HFF-Myc (cell line): ENCODE results near the gene HSPH1.
A peak's percentile ranks its signal among the peaks of the same experiment; 100 is the strongest.

Experiments
- DNase-seq: peaks from one replicate; pipeline ENCODE4 v3.0.0-alpha.2; 2011; ENCODE audit warnings: low read depth; ENCODE audit errors: extremely low read depth
- H3K4me3 ChIP-seq: replicated peaks from 2 replicates; pipeline ENCODE4 v1.5.1; 2011; ENCODE audit warnings: low read depth, mild to moderate bottlenecking, control low read depth, low read length
- TF ChIP-seq, protein P1 (sequence below): IDR thresholded peaks from 2 replicates; pipeline ENCODE4 v1.5.1; 2012; ENCODE audit warnings: mild to moderate bottlenecking, low read depth, low read length, control low read depth; ENCODE audit errors: missing control alignments

Gene HSPH1

DNA sequence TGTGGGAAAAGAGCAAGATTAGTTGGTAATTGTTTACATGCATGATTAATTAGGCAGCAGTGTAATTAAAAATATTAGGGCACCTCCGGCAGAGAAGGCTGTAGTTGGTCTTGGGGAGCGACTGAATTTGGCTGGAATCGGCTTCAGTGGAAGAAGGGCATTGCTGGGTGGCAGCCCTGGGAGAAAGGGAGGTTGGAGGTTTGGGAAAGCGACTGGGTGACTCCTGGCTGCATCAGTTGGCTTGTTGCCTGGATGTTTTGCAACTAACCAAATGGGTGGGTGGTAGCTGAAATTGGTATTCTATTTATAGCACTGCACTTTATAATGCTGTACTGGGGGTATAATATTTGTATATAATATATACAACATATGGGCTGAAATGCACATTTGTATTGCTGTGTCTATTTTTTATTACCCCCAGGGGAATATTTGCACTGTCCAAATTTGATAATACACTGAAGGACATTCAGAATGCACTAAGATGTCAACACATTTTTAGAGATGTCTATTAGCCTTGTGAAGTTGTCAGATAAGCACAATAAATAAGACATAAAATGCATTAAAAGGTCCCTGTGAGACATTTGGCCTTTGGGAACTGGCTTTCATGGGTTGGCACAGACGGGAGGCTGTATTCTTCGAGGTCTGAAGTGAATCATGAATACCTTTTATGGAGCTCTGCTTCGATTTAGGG, 39.8 kb upstream of the HSPH1 start:
- DNase-seq = no peak
- TF ChIP-seq, protein P1, sequence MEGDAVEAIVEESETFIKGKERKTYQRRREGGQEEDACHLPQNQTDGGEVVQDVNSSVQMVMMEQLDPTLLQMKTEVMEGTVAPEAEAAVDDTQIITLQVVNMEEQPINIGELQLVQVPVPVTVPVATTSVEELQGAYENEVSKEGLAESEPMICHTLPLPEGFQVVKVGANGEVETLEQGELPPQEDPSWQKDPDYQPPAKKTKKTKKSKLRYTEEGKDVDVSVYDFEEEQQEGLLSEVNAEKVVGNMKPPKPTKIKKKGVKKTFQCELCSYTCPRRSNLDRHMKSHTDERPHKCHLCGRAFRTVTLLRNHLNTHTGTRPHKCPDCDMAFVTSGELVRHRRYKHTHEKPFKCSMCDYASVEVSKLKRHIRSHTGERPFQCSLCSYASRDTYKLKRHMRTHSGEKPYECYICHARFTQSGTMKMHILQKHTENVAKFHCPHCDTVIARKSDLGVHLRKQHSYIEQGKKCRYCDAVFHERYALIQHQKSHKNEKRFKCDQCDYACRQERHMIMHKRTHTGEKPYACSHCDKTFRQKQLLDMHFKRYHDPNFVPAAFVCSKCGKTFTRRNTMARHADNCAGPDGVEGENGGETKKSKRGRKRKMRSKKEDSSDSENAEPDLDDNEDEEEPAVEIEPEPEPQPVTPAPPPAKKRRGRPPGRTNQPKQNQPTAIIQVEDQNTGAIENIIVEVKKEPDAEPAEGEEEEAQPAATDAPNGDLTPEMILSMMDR = no peak
- peak overlapping the region; percentile 57 for H3K4me3 ChIP-seq

DNA sequence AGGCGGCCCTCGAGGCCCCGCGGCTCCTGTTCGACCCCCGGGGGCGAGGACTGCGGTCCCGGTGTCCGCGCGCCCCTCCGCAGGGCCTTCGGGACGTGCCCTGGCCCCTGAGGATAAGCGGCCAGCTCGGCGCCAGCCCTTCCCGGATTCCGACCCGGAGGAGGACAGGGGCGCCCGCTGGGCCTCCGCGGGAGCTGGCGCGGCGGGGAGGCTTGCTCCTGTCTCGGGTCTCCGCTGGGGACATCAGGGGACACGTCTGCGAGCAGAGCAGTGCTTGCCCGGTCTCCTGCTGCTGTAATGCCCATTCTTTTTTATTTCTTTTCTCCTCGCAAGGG, 38.9 kb upstream of the HSPH1 start:
- DNase-seq = no peak
- TF ChIP-seq, protein P1 = no peak
- peak overlapping the region; percentile 57 for H3K4me3 ChIP-seq

DNA sequence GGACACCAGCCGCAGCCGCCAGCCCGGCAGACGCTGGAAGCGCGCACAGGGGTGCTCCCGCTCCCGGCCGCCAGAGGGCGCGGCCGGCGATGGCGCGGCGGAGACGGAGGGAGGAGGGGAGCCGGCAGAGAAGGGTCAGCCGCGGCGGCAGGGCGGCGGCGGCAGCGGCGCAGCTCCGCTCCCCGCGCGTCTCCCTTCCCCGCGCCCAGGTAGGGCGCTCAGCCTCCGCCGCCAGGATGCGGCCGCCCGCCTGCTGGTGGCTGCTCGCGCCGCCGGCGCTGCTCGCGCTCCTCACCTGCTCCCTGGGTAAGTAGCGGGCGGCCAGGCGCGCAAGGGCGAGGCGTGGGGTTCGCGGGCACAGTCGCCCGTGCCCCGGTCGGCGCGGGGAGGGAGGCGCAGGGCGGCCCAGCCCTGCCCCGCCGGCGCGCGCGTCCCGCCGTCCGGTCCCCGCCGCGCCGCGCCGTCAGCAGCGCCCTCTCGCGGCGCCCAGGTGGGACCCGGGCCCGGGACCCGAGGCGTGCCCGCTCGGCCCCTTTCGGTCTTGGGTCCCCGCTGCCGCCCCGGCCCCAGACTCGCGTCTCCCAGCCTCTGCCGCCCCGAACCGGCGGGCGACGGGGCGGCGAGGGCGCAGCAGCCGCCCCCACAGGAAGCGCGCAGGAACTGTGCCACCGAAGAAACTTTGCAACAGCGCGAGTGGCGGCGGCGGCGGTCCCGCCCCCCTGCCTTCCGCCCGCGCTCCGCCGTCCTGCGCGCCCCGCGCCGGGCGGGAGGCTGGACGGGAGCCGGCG, 38.3 kb upstream of the HSPH1 start, which contains the start of gene B3GLCT:
B3GLCT (plus strand) TSS at position 127 of the 788 bp plus-strand sequence; CDS start at position 237, 110 bp downstream.
- no peak for DNase-seq
- TF ChIP-seq, protein P1 = peak; percentile 63
- peak within 1 kb of the TSS; percentile 57 for H3K4me3 ChIP-seq

DNA sequence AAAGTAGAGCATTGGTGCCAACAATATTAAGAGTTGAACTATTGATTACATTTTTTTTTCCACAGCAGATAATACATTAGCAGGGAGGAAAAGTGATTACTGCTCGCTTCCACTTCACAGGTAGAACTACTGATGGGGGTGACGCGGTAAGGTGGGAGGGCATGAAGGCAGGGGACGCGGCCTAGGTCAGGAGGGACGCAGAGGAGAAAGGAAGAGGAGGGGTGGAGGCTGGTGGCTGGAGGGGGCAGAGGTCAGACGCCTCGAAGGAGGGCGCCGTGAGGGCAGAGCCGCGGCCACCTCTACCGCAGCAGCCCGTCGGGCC, 37.8 kb upstream of the HSPH1 start:
- peak overlapping the region; percentile 57 for H3K4me3 ChIP-seq
- no peak for DNase-seq
- TF ChIP-seq, protein P1 = no peak

DNA sequence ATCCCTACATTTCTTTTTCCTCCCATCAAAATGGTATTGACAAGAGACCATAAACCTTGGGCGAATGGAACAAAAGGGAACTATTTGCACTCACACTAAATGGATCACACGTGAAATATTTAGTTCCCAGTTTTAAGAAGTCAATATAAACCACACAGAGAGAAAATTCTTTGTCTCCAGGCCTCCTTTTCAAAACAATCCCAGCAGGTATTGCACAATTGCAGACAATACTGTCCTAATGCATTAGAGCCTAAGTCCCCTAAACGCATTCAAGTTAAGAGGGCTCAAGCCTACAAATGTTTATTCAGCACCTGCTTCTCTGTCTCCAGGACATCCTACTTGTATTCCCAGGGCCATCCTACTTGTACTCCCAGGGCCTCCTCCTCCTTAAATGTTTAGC, 36.8 kb upstream of the HSPH1 start:
- DNase-seq = no peak
- TF ChIP-seq, protein P1 = no peak
- no peak overlapping the region for H3K4me3 ChIP-seq

DNA sequence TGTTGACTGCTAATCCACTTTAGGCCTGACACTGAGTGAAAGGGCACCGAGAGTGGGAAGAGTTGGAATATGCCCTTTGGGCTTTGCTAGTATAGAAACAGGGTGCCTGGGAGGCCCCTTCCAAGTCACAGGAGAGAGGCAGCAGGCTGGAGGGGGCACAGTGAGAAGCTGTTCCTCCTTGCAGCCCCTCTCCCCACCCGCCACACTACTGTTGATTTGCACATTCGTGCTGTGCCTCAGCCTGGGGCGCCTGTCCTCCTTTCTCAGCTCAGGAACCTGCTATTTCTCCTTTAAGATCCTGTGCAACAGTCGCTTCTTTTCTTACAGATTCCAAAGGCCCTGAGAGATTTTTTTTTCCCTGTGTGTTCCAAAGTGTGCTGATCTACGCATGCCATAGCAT, 35.3 kb upstream of the HSPH1 start:
- no peak for DNase-seq
- TF ChIP-seq, protein P1 = no peak
- no peak overlapping the region for H3K4me3 ChIP-seq
